Endothelial cell of coronary artery (primary cell): ENCODE data around the gene CASP3. TPM values are rescaled to one million over a fixed set of nuclear protein-coding genes. Genes with fewer than 3 reads are reported as not detected.

ENCODE experiments used
- total RNA-seq: library from RNA; depleted of rRNA; stranded (reverse); fragments of >200 nt; gene quantifications from 2 replicates; pipeline ENCODE4 v1.2.3, GENCODE V29; 2014

Gene CASP3
- 62.0 and 76.8 TPM in 2 replicates for total RNA-seq

DNA sequence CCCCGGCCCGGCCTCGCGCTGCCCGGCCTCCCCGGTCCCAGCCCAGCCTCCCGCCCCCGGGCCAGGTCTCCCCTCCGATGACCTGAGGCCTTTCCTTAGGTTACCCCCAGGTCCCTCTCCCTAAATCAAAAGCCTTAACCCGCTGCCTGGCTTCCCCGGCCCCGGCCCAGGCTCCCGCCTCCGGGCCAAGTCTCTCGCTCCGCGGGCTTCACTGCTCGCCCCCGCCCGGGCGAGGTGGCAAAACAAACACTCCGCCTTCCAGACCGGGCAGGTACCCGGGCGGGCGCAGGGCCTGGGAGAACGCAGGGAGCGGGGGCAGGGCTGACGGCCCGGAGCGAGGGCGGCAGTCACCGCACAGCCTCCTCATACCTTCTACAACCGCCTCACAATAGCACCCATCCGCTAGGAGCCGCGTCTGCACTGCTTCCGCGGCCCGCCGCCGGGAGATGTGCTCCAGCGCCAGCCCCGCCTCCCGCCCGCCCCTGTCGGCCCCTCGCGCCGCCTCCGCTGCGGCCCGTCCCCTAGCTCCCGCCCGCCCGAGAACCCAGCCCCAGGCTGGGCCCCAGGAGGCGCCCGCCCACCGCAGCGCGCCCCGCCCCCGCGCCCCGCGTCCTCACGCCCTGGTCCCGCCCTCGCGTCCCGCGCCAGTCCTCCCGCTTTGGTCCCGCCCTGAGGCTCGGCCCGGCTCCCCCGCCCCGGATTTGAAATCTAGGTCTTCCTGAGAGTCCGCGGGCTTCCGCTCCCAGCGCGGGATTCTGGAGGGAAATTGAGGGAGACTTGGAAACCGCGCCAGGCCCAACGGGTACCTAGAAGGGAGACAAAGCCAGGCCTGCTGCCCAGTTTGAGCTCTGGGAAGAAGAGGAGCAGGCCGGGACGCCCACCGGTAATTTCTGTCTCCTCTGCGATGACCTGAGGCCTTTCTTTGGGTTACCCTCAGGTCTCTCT is at the start of gene CASP3, which contains the start of gene PRIMPOL:
CASP3 (minus strand) TSS at position 422 of the 945 bp plus-strand sequence. CDS start 10,994 bp downstream, outside the sequence.
PRIMPOL (plus strand) TSS at position 713 of the 945 bp plus-strand sequence. CDS start 7,403 bp downstream, outside the sequence.

Other genes with a start within 250 kb of the CASP3 start
- gene IRF2, start 174.9 kb downstream of the CASP3 start, total RNA-seq, result 18.4 and 23.0 TPM in 2 replicates
- 8.9 and 14.0 TPM in 2 replicates for gene PRIMPOL, start 291 bp upstream of the CASP3 start, total RNA-seq
- 7.1 and 23.0 TPM in 2 replicates for gene CENPU, start 84.6 kb upstream of the CASP3 start, total RNA-seq
- 24.1 and 30.5 TPM in 2 replicates for gene ACSL1, start 176.5 kb upstream of the CASP3 start, total RNA-seq